Kidney capillary endothelial cell (primary cell): ENCODE measurements around the gene CCNK.
A peak's percentile ranks its signal among the peaks of the same experiment; 100 is the strongest.

Experiments used
- DNase-seq: peaks from one replicate; pipeline ENCODE4 v3.0.0-alpha.2; 2018; ENCODE audit warnings: low spot score

The CCNK gene

GRCh38 chr14:99520571-99521081 is 39.4 kb downstream of the CCNK start:
- DNase-seq, result no peak

GRCh38 chr14:99521176-99522024 is 40.2 kb downstream of the CCNK start:
- DNase-seq, result no peak

- no peak for DNase-seq
Measured at GRCh38 chr14:99522025-99522401, 40.8 kb downstream of the CCNK start.

- DNase-seq, result peak; percentile 55
Measured at GRCh38 chr14:99522457-99522891, 41.3 kb downstream of the CCNK start.

GRCh38 chr14:99522934-99523703 is 41.9 kb downstream of the CCNK start:
- no peak for DNase-seq

- DNase-seq, result no peak
Measured at GRCh38 chr14:99523704-99524055, 42.5 kb downstream of the CCNK start.

GRCh38 chr14:99524091-99524661 is 43.0 kb downstream of the CCNK start:
- DNase-seq, result no peak

- no peak for DNase-seq
Measured at GRCh38 chr14:99524804-99525698, 43.8 kb downstream of the CCNK start.

- DNase-seq, result no peak
Measured at GRCh38 chr14:99525699-99526080, 44.5 kb downstream of the CCNK start.

- DNase-seq, result no peak
Measured at GRCh38 chr14:99527026-99527425, 45.8 kb downstream of the CCNK start.

GRCh38 chr14:99527427-99528076 is 46.3 kb downstream of the CCNK start:
- DNase-seq, result no peak

- DNase-seq, result peak; percentile 40
Measured at GRCh38 chr14:99529899-99530298, 48.7 kb downstream of the CCNK start.

- no peak for DNase-seq
Measured at GRCh38 chr14:99530407-99531155, 49.4 kb downstream of the CCNK start.

- DNase-seq, result peak; percentile 55
Measured at GRCh38 chr14:99531251-99532096, 50.3 kb downstream of the CCNK start.

- no peak for DNase-seq
Measured at GRCh38 chr14:99532310-99532709, 51.1 kb downstream of the CCNK start.

GRCh38 chr14:99534333-99534732 is 53.1 kb downstream of the CCNK start:
- DNase-seq, result no peak

GRCh38 chr14:99534863-99535262 is 53.7 kb downstream of the CCNK start:
- no peak for DNase-seq

GRCh38 chr14:99535448-99535847 is 54.2 kb downstream of the CCNK start:
- DNase-seq, result no peak
